ENCODE data around the gene LRRC55. TPM values are rescaled to one million over a fixed set of nuclear protein-coding genes. Genes with fewer than 3 reads are reported as not detected.

The LRRC55 gene
- total RNA-seq, 1 experiment from 2014 or later, result not detected

DNA sequence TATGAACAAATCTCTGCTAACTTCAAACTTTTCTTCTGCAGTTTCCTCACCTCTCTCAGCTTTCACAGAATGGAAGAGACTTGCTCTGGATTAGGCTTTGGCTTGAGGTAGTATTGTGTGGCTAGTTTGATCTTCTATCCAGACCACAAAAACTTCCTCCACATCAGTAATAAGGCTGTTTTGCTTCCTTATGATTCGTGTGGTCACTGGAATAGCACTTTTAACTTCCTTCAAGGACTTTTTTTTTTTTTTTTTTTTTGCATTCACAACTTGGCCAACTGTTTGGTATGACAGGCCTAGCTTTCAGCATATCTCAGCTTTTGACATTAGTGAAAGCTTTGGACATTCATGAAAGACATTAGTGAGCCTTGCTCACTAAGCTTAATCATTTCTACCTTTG is 47.5 kb upstream of the LRRC55 start:
- Histone ChIP-seq H3K4me1 (ENCODE audit: control insufficient read depth, insufficient read depth, low read length) (no peaks in the 10 kb centered on the region), H3K27ac (ENCODE audit: low read length) (no peak overlapping the region), H3K36me3 (ENCODE audit: control insufficient read depth, insufficient read depth, low read length) (no peaks in the 10 kb centered on the region), H3K27me3 (ENCODE audit: control insufficient read depth, insufficient read depth, low read length) (no peaks in the 10 kb centered on the region), H3K9me3 (ENCODE audit: control insufficient read depth, insufficient read depth, low read depth, low read length) (no peaks in the 10 kb centered on the region), H3K4me3 (ENCODE audit: low read depth in 2 of 2, low read length in 2 of 2) (no peak overlapping the region)
- DNase-seq (ENCODE audit: low read depth, low spot score) (no peak), ATAC-seq (no peak)
- CTCF ChIA-PET, result no interaction called here
- in situ Hi-C loops (cut with HindIII; ENCODE audit: low pct_unique_long_range_greater_than_20kb, low sequenced_read_pairs), result loop anchor here (10.0 kb wide), 1 partner anchor 289 kb away; no protein-coding TSS in a partner anchor
- BruUV-seq (replicated peaks), result no TSS peak
- POLR2A ChIA-PET, result no interaction called here
- intact Hi-C loops (cut with micrococcal nuclease; ENCODE audit: unreplicated experiment), result no loop called here
- TF ChIP-seq, protein P1, sequence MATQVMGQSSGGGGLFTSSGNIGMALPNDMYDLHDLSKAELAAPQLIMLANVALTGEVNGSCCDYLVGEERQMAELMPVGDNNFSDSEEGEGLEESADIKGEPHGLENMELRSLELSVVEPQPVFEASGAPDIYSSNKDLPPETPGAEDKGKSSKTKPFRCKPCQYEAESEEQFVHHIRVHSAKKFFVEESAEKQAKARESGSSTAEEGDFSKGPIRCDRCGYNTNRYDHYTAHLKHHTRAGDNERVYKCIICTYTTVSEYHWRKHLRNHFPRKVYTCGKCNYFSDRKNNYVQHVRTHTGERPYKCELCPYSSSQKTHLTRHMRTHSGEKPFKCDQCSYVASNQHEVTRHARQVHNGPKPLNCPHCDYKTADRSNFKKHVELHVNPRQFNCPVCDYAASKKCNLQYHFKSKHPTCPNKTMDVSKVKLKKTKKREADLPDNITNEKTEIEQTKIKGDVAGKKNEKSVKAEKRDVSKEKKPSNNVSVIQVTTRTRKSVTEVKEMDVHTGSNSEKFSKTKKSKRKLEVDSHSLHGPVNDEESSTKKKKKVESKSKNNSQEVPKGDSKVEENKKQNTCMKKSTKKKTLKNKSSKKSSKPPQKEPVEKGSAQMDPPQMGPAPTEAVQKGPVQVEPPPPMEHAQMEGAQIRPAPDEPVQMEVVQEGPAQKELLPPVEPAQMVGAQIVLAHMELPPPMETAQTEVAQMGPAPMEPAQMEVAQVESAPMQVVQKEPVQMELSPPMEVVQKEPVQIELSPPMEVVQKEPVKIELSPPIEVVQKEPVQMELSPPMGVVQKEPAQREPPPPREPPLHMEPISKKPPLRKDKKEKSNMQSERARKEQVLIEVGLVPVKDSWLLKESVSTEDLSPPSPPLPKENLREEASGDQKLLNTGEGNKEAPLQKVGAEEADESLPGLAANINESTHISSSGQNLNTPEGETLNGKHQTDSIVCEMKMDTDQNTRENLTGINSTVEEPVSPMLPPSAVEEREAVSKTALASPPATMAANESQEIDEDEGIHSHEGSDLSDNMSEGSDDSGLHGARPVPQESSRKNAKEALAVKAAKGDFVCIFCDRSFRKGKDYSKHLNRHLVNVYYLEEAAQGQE (IDR thresholded peaks at IDR 0.05; ENCODE audit: insufficient read depth in 1 of 2, low read depth in 2 of 2, low read length in 1 of 2), result no peak
- no peak for TF ChIP-seq POLR2AphosphoS5 (IDR thresholded peaks at IDR 0.05; ENCODE audit: low read depth, low read length)
- TF ChIP-seq TCF7L2 (IDR thresholded peaks at IDR 0.05; ENCODE audit: low read depth, low read length), result no peak
- TF ChIP-seq, protein P2, sequence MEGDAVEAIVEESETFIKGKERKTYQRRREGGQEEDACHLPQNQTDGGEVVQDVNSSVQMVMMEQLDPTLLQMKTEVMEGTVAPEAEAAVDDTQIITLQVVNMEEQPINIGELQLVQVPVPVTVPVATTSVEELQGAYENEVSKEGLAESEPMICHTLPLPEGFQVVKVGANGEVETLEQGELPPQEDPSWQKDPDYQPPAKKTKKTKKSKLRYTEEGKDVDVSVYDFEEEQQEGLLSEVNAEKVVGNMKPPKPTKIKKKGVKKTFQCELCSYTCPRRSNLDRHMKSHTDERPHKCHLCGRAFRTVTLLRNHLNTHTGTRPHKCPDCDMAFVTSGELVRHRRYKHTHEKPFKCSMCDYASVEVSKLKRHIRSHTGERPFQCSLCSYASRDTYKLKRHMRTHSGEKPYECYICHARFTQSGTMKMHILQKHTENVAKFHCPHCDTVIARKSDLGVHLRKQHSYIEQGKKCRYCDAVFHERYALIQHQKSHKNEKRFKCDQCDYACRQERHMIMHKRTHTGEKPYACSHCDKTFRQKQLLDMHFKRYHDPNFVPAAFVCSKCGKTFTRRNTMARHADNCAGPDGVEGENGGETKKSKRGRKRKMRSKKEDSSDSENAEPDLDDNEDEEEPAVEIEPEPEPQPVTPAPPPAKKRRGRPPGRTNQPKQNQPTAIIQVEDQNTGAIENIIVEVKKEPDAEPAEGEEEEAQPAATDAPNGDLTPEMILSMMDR (IDR thresholded peaks at IDR 0.05), result no peak
- no peak for TF ChIP-seq SIN3A (IDR thresholded peaks at IDR 0.05; ENCODE audit: borderline replicate concordance, insufficient read depth, low read depth, low read length)

DNA sequence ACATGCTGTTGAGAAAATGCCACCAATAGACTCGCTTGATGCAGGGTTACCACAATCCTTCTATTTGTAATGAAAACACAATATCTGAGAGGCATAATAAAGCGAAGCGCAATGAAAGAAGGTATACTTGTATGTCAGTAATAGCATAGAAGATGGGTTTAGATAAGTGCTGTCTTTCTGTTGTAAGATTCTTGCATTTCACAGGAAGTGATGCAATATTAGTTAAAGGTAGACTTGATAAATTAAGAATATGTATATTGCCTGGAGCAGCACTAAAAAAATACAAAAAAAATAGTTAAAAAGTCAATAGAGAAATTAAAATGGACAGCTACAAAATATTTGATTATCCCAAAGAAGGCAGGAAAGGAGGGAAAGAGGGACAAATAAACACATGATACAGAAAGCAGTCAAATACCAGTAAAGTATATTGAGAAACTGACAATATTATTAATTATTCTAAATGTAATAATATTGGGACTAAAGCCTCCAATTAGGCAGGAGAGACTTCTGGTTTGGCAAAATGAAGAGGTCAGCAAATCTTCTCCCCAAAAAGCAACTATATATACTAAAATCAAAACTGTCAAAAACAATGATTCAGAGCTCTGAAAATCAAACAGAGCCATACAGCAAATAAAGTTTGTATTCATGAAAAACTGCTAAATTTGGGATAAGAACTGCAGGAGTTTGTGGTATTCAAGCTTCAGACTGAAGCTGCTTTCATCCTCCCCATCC is 46.6 kb upstream of the LRRC55 start:
- CTCF ChIA-PET, result no interaction called here
- Histone ChIP-seq H3K27me3 (ENCODE audit: control insufficient read depth, insufficient read depth, low read length) (no peaks in the 10 kb centered on the region), H3K27ac (ENCODE audit: low read length) (no peak overlapping the region), H3K36me3 (ENCODE audit: control insufficient read depth, insufficient read depth, low read length) (no peaks in the 10 kb centered on the region), H3K9me3 (ENCODE audit: control insufficient read depth, insufficient read depth, low read depth, low read length) (no peaks in the 10 kb centered on the region), H3K4me3 (ENCODE audit: low read depth in 2 of 2, low read length in 2 of 2) (no peak overlapping the region), H3K4me1 (ENCODE audit: control insufficient read depth, insufficient read depth, low read length) (no peaks in the 10 kb centered on the region)
- intact Hi-C loops (cut with micrococcal nuclease; ENCODE audit: unreplicated experiment), result no loop called here
- no TSS peak for BruUV-seq (replicated peaks)
- TF ChIP-seq POLR2AphosphoS5 (IDR thresholded peaks at IDR 0.05; ENCODE audit: low read depth, low read length) (no peak), SIN3A (IDR thresholded peaks at IDR 0.05; ENCODE audit: borderline replicate concordance, insufficient read depth, low read depth, low read length) (no peak), TCF7L2 (IDR thresholded peaks at IDR 0.05; ENCODE audit: low read depth, low read length) (no peak)
- TF ChIP-seq, protein P1 (IDR thresholded peaks at IDR 0.05; ENCODE audit: insufficient read depth in 1 of 2, low read depth in 2 of 2, low read length in 1 of 2), result no peak
- TF ChIP-seq, protein P2 (IDR thresholded peaks at IDR 0.05), result no peak
- in situ Hi-C loops (cut with HindIII; ENCODE audit: low pct_unique_long_range_greater_than_20kb, low sequenced_read_pairs), result loop anchor here (10.0 kb wide), 1 partner anchor 290 kb away; no protein-coding TSS in a partner anchor
- ATAC-seq (no peak), DNase-seq (ENCODE audit: low read depth, low spot score) (no peak)
- POLR2A ChIA-PET, result no interaction called here
